GM18517 (cell line): Measurements from ENCODE around the gene IKZF1.

ENCODE experiments used
- ATAC-seq: cut with Tn5 transposase; IDR thresholded peaks from one replicate; pipeline ENCODE4 v1.9.1; 2021; ENCODE audit warnings: mild to moderate bottlenecking, moderate library complexity; ENCODE audit not compliant: unreplicated experiment

The IKZF1 gene

DNA sequence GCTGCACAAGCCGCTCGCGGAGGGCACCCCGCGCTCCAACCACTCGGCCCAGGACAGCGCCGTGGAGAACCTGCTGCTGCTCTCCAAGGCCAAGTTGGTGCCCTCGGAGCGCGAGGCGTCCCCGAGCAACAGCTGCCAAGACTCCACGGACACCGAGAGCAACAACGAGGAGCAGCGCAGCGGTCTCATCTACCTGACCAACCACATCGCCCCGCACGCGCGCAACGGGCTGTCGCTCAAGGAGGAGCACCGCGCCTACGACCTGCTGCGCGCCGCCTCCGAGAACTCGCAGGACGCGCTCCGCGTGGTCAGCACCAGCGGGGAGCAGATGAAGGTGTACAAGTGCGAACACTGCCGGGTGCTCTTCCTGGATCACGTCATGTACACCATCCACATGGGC, 95.6 kb downstream of the IKZF1 start:
- no peak for ATAC-seq

DNA sequence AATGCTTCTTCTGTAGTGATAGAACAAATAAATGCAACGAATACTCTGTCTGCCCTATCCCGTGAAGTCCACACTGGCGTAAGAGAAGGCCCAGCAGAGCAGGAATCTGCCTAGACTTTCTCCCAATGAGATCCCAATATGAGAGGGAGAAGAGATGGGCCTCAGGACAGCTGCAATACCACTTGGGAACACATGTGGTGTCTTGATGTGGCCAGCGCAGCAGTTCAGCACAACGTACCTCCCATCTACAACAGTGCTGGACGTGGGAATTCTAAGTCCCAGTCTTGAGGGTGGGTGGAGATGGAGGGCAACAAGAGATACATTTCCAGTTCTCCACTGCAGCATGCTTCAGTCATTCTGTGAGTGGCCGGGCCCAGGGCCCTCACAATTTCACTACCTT, 99.9 kb downstream of the IKZF1 start:
- ATAC-seq, result no peak

DNA sequence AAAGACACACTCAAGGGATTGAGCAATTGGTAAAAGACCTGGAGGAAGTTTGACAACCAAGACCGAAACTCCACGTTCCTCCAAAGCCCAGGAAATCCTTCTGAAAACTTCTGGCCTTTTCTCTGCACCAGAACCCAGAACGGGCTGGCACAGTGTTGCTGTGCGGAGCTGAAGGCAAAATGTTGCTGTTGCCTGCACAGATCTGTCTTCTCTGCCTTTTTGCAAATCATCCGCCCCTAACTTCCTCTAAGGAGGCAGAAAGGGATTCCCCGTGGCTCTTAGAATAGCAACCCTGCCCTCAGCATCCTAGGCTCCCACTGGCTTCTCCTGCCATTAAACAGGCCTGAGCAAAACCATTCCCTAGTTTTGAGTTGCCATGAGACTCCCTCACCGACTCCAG, 100.7 kb downstream of the IKZF1 start:
- ATAC-seq, result no peak

- no peak for ATAC-seq
Measured at GRCh38 chr7:50406935-50407334, 102.4 kb downstream of the IKZF1 start.

DNA sequence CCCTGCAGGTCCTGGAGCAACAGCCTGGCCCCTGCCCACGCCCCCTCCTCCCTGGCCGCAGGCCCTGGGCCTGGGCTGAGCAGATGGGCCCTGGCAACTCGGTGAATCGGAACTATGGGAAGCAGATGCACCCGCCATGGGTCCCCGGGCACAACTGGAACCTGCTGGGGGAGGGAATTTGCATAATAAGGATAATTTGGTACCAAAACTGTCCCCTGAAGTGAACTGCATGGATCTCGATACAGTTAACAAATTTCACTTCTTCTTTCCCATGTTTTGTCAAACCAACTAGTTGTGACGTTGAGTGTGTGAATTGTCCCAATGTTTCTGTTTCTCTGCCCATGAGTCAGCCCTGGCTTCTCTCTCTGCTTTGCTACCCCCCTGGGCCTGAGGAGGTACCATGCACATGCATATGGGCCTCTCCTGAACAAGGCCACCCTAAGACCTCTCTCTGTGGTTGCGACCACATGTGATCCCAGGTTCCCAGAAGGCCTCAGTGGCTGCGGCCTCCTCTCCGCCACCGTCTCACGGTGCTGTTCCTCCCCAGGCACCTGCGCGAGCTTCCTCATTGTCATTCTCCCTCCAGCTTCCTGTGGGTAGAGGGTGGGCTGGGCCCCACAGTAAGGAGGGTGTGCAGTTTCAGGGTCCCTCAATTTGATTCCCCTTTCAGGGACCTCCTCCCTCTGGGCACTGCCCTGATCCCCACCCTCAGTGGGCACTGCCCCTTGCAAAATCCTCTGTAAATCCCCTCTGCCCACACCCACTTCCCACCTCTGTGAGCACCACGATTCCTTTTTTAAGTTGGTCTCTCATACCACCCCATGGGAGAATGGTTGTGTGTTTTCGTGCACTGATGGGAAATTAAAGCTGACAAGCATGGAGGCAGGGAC, 105.6 kb downstream of the IKZF1 start:
- peak; percentile 55 for ATAC-seq

DNA sequence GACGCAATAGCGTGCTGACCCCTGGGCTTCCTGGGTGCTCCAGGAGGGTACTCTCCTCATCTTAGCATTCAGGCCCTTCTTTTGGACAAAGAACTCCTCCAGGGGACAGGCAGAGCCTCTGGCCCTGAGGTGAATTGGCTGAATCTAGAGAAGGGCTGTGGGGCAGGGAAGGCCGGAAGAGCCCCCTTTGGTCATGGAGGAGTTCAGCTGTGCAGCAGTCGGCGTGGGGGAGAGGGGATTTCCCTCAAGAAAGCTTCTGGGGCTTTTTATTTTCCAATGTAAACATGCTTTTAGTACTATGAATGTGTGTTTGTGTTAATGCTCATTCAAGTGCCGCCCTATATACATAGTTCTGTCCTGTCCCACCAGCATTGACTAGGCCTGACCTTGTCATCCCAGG, 106.8 kb downstream of the IKZF1 start:
- no peak for ATAC-seq

- no peak for ATAC-seq
Measured at GRCh38 chr7:50412973-50413372, 108.5 kb downstream of the IKZF1 start.

DNA sequence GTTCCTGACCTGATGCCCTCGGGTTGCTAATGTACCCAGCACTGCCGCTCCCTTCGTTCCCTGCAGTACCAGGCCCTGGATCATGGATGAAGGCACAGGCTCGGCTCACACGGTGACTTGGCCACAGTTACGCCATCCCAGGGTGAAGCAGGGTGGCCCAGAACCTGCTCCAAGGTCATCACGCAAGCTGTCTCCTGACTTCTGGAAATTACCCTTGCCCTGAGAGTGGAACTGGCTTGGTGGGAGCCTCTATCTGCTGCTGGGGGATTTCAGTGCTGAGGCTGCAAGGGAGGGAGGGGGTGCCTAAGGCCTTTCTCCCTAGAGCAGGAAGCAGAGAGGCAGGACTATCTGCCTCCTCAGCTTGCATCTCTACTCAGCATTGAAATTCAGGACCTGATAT, 109.0 kb downstream of the IKZF1 start:
- no peak for ATAC-seq

DNA sequence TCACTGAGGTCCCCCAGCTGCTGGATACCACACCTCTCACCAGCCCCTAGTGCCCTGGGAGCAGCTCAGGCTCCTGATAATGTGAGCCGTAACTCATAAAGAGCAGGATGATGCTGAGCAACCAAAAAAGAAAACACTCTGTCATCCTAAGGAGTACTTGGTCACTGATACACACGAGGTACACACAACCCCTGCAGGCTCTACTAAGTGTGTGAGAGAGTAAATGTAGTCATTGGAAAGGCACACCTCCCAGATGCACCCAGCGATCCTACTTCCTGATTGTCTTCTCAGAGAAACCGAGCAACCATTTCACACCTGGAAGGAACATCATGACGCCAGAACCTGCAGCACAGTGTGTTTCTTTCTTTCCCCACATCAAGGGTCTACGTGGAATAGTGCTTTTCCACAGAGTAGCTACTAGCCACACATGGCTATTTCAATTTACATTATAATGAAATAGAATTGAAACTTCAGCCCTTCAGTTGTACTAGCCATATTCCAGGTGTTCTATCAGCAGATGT, 111.4 kb downstream of the IKZF1 start:
- no peak for ATAC-seq

- peak; percentile 76 for ATAC-seq
Measured at GRCh38 chr7:50416527-50417182, 112.1 kb downstream of the IKZF1 start.

- peak; percentile 88 for ATAC-seq
Measured at GRCh38 chr7:50418086-50418515, 113.6 kb downstream of the IKZF1 start.

DNA sequence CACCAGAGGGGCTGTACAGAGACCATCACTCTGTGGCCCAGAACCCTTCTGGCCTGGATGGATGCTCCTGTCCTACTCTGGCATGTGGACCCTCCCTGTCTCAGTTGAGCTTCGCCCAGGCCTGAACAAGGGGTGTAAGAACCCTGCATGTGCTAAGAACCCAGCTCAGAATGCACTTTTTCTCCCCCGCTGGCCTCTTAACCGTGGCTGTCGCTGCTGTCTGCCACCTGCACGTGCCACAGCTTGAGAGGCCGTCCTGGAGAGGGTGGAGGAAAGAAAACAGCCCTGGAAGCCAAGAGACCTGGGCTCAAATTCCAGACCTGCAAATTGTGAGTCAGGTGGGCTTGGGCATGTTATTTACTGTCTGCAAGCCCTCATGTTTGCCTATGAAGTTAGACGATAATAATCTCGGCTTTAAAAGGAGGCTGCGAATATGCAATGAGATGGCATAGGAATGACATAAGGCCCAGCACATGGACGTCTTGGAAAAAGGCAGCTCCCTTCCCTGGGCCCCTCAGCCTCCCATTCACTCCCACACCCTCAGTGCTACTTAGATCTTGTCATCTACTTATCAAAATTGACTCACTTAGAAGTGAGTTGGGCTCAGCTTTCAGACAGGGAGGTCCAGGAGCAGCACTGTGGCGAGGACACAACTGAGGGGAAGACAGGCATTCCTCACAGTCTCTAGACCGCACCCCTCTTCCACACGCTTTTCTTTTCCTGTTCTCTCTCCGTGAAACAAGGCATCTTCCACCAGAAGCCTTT, 114.2 kb downstream of the IKZF1 start:
- ATAC-seq, result no peak

DNA sequence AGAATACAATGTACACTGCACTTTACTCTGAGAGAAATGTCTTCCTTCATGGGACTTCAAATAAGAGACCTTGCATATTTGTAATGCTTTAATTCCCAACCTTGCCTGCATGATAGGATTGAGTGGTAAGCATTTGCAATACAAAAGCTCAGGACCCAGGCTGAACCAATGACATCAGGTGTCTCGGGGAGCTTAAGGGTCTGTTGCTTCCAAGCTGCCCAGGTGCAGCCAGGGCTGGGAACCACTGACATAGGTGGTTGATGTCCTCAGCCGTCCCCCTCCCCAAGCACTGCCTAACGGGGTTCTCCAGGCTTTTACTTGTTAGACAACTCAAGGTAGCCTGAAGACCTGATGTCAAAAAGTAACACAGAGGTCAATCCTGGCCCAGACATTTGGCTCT, 116.5 kb downstream of the IKZF1 start:
- ATAC-seq, result no peak

DNA sequence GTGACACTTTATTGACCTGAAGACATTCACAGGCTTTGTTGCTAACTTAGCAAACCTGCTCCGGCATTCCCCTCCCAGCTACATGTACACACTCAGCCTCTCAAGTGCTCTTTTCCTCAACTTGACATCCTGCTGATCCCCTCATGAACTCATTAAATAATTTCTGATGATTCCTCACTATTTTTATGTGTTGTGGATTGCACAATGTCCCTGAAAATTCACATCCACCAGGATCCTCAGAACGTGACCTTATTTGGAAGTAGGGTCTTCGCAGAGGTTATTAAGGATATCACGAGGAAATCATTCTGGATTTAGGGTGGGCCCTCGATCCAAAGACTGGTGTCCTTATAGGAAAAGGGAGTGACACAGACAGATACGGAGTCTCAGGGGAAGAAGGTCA, 118.3 kb downstream of the IKZF1 start:
- ATAC-seq, result no peak

- ATAC-seq, result no peak
Measured at GRCh38 chr7:50423860-50424259, 119.3 kb downstream of the IKZF1 start.

- ATAC-seq, result no peak
Measured at GRCh38 chr7:50425318-50425717, 120.8 kb downstream of the IKZF1 start.

GRCh38 chr7:50426280-50427045, 121.9 kb downstream of the IKZF1 start:
- ATAC-seq, result no peak

DNA sequence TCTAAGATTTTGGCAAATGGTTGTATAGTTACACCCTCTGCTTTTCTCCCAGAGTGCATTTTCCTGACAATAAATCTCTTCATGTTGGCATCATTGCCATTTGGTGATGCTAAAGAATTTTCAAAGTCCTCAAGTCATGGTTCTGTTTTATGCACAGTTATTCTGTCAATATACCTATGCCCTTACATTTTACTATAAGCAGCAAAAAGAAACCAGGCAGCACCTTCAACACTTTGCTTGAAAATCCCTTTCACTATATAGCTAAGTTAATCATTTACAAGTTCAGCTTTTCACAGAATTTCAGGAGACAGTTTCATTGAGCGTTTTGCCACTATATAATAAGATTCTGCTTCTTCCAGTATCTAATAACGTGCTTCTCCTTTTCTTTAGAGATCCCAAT, 123.0 kb downstream of the IKZF1 start:
- ATAC-seq, result no peak

DNA sequence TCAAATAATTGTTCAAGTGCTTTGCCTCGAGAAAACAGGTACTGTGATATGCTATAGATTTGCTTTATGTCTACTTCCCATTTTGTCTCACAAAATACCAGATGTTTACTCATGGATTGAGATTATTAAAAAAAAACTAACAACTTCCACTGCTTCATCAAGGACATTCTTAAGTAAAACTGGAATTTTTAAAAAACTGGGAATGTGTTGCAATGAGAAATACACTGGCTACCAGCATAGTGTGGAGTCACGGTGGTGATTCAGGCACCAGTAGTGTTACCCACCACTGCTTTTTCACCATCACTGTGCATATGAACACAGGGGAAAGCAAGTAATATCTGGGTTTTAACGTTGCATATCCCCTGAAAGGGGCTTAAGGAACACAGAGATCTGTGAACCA, 124.4 kb downstream of the IKZF1 start:
- ATAC-seq, result no peak

GRCh38 chr7:50431316-50431715, 126.8 kb downstream of the IKZF1 start:
- no peak for ATAC-seq
